Stimulated activated CD4-positive, alpha-beta T cell treated with anti-CD3 and anti-CD28 coated beads, Interleukin-1b, Interleukin-23, amount 100 ng/mL, for 48 hours (primary cell): Measurements from ENCODE around the gene REP15.
"Not testable (repeated sequence)": the region's sequence is repeated elsewhere in the genome, so short reads cannot be mapped to it uniquely, and the experiment has no call there.

Experiments
- DNase-seq: peaks from one replicate; pipeline ENCODE4 v3.0.0-alpha.2; 2020

Gene REP15

GRCh38 chr12:27696293-27696652, at the start of gene REP15:
Gene REP15 (plus strand): TSS chr12:27696447. CDS start chr12:27696563, 116 bp downstream.
- no peak for DNase-seq

- DNase-seq = no peak
These were observed 46.2 kb upstream of the REP15 start for GRCh38 chr12:27650011-27650410.

- no peak for DNase-seq
These were observed 45.0 kb upstream of the REP15 start for GRCh38 chr12:27651201-27651600.

- DNase-seq = no peak
These were observed 44.0 kb upstream of the REP15 start for GRCh38 chr12:27652174-27652763.

GRCh38 chr12:27653661-27654060, 42.6 kb upstream of the REP15 start:
- DNase-seq = no peak

- not testable (repeated sequence) for DNase-seq
These were observed 40.8 kb upstream of the REP15 start for GRCh38 chr12:27655476-27655875.

GRCh38 chr12:27657296-27657695, 39.0 kb upstream of the REP15 start:
- DNase-seq = no peak

- no peak for DNase-seq
These were observed 30.5 kb upstream of the REP15 start for GRCh38 chr12:27665704-27666103.

GRCh38 chr12:27666510-27666909, 29.7 kb upstream of the REP15 start:
- no peak for DNase-seq

- no peak for DNase-seq
These were observed 28.7 kb upstream of the REP15 start for GRCh38 chr12:27667540-27667939.

- DNase-seq = no peak
These were observed 24.2 kb upstream of the REP15 start for GRCh38 chr12:27672051-27672450.

GRCh38 chr12:27672643-27673042, 23.6 kb upstream of the REP15 start:
- DNase-seq = no peak

- DNase-seq = no peak
These were observed 23.0 kb upstream of the REP15 start for GRCh38 chr12:27673101-27673718.

- DNase-seq = no peak
These were observed 21.3 kb upstream of the REP15 start for GRCh38 chr12:27674989-27675388.

- no peak for DNase-seq
These were observed 15.6 kb upstream of the REP15 start for GRCh38 chr12:27680619-27681018.

GRCh38 chr12:27682534-27682933, 13.7 kb upstream of the REP15 start:
- no peak for DNase-seq

GRCh38 chr12:27685274-27685673, 11.0 kb upstream of the REP15 start:
- DNase-seq = no peak

- no peak for DNase-seq
These were observed 10.1 kb upstream of the REP15 start for GRCh38 chr12:27686147-27686546.

- no peak for DNase-seq
These were observed 7.6 kb upstream of the REP15 start for GRCh38 chr12:27688671-27689070.

- DNase-seq = no peak
These were observed 6.6 kb upstream of the REP15 start for GRCh38 chr12:27689558-27690180.

- no peak for DNase-seq
These were observed 2.8 kb upstream of the REP15 start for GRCh38 chr12:27693403-27693802.

GRCh38 chr12:27695556-27696292, 523 bp upstream of the REP15 start:
- DNase-seq = no peak

- no peak for DNase-seq
These were observed 767 bp downstream of the REP15 start for GRCh38 chr12:27696864-27697564.
